ENCODE results near the gene SLIT3. TPM values are rescaled to one million over a fixed set of nuclear protein-coding genes. Genes with fewer than 3 reads are reported as not detected.
"Not testable (repeated sequence)": the region's sequence is repeated elsewhere in the genome, so short reads cannot be mapped to it uniquely, and the experiment has no call there.

The SLIT3 gene
- total RNA-seq, 2 experiments from 2014 or later = not detected

DNA sequence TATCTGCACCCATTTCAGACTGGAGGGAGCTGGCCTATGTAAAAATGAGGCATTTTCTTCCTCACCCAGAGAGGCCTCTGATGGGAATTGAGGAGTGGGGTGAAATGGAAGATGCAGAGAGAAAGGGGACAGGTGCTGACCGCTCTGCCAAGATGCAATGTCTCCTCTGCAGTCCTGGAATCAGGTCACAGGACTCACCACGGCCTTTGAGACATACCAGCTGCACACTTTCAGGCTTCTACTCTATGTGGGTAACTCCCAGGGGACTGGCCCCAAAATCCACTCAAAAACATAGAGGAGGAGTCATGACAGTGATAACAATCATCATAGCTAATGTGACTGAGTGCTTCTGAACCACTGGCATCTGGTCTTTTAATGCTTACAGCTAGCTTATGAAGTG is 558.6 kb downstream of the SLIT3 start:
- POLR2A ChIA-PET = not testable (repeated sequence)

GRCh38 chr5:168740811-168741213 is 560.1 kb downstream of the SLIT3 start:
- peaks cover 6% of the 10 kb centered on the region for H3K4me1 Mint-ChIP-seq
- peaks cover 4% of the 10 kb centered on the region for H3K9me3 Mint-ChIP-seq
- ChIA-PET POLR2A (no interaction called here), CTCF (no interaction called here)
- no peak overlapping the region for H3K4me3 Mint-ChIP-seq
- DNase-seq = no peak
- no peaks in the 10 kb centered on the region for H3K36me3 Mint-ChIP-seq (ENCODE audit: low read depth)
- H3K27ac Mint-ChIP-seq = no peak overlapping the region
- H3K27me3 Mint-ChIP-seq = peaks cover 5% of the 10 kb centered on the region

More for the DNA sequence above, 558.6 kb downstream of the SLIT3 start:
- H3K4me3 Mint-ChIP-seq; H3K27me3 Mint-ChIP-seq; H3K27ac Mint-ChIP-seq; DNase-seq; H3K36me3 Mint-ChIP-seq (ENCODE audit: low read depth); H3K4me1 Mint-ChIP-seq; CTCF ChIA-PET; H3K9me3 Mint-ChIP-seq: not testable (repeated sequence)

DNA sequence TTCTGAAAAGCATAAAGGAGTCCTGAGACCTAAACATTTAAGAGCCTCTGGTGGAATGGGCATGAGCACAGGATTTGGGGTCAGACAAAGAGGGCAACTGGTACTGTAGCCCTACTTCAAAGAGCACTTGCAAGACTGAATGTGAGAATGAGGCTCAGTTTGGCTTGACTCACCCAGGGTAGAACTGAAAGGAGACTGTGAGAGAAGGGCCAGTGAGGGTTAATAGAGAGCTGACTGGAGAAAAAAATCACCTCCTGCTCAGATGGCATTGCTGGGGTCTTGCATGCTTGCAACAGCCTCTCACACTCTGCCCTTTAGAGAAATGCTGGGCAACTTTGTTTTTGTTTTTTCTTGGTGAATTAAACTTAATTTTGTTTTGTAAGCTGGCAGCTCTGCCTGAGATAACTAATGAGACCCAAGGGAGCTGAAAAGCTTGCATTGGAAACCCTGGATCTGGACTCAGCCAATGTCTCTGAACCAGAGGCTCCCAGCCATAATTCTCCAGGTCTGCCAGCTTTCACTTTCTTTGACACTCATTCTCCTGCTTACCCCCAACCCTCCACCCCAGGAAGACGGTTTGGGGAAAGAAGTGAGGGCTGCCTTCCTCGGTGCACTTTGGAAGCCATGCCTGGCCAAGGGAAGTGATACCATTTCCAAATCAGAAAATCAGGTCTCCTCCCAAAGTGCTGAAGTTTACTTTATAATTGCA is 560.7 kb downstream of the SLIT3 start:
- POLR2A ChIA-PET = no interaction called here
- Mint-ChIP-seq H3K27ac (no peak overlapping the region), H3K27me3 (peaks cover 5% of the 10 kb centered on the region), H3K36me3 (ENCODE audit: low read depth) (no peaks in the 10 kb centered on the region), H3K9me3 (peaks cover 2% of the 10 kb centered on the region), H3K4me1 (peaks cover 4% of the 10 kb centered on the region), H3K4me3 (no peak overlapping the region)
- CTCF ChIA-PET = no interaction called here
- DNase-seq = no peak

- POLR2A ChIA-PET = no interaction called here
- no peaks in the 10 kb centered on the region for H3K36me3 Mint-ChIP-seq (ENCODE audit: low read depth)
- H3K27ac Mint-ChIP-seq = no peak overlapping the region
- DNase-seq = no peak
- CTCF ChIA-PET = no interaction called here
- peaks cover 4% of the 10 kb centered on the region for H3K4me1 Mint-ChIP-seq
- H3K4me3 Mint-ChIP-seq = no peak overlapping the region
- no peaks in the 10 kb centered on the region for H3K9me3 Mint-ChIP-seq
- H3K27me3 Mint-ChIP-seq = peaks cover 8% of the 10 kb centered on the region
Observed at GRCh38 chr5:168737066-168737465, 563.9 kb downstream of the SLIT3 start.

DNA sequence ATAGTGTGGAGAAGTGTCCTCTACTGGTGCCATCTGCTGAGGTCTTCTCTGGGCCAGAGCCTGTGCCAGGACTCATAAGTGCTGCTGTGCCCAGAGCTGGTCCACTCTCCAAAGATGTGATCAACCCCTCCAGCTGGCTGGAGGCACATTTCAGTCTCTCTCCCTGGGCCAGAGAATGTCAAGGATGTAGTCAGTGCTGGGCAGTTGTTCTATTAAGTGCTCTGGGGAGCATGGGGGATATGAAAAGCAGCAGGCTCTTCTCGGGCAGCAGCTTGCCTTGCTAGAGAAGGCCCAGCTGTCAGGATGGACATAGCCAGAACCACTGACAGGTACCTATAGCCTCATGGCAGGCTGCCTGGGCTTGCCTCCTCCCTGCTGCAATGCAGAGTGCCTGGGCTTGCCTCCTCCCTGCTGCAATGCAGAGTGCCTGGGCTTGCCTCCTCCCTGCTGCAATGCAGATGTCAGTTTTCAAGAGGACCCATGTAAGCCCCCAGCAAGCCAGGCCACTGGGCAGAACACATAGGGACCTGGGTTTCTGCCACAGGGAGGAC is 564.6 kb downstream of the SLIT3 start:
- Mint-ChIP-seq H3K9me3 (no peaks in the 10 kb centered on the region), H3K4me1 (peaks cover 4% of the 10 kb centered on the region), H3K27me3 (peaks cover 8% of the 10 kb centered on the region), H3K36me3 (ENCODE audit: low read depth) (no peaks in the 10 kb centered on the region), H3K4me3 (no peak overlapping the region), H3K27ac (no peak overlapping the region)
- ChIA-PET POLR2A (no interaction called here), CTCF (no interaction called here)
- DNase-seq = no peak

GRCh38 chr5:168734620-168735300 is 566.2 kb downstream of the SLIT3 start:
- Mint-ChIP-seq H3K27ac (no peak overlapping the region), H3K9me3 (peaks cover 4% of the 10 kb centered on the region), H3K36me3 (ENCODE audit: low read depth) (no peaks in the 10 kb centered on the region), H3K4me3 (no peak overlapping the region), H3K4me1 (peaks cover 4% of the 10 kb centered on the region), H3K27me3 (peaks cover 12% of the 10 kb centered on the region)
- POLR2A ChIA-PET = no interaction called here
- CTCF ChIA-PET = interaction anchor here (0.9 kb wide), 1 partner anchor 9 kb away, joined by 3 read pairs; no protein-coding TSS in a partner anchor
- no peak for DNase-seq

DNA sequence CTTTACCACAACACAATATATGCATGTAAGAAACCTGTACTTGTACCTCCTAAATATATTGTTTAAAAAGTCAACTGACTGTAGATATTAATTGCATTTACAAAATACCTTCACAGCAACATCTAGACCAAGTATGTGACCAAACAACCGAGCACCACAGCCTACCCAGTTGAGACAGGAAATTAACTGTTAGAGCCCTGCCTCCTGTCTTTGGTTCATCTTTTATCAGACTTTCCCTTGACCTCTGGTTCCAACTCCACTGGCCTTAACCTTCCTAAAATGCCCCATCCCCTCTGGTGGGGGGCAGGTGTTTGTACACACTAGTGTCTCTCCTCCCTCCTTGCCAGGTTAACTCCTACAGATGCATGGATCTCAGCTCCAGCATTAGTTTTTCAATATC is 566.8 kb downstream of the SLIT3 start:
- no peak for DNase-seq
- CTCF ChIA-PET = no interaction called here
- H3K36me3 Mint-ChIP-seq (ENCODE audit: low read depth) = no peaks in the 10 kb centered on the region
- peaks cover 4% of the 10 kb centered on the region for H3K4me1 Mint-ChIP-seq
- H3K9me3 Mint-ChIP-seq = peaks cover 4% of the 10 kb centered on the region
- H3K27ac Mint-ChIP-seq = no peak overlapping the region
- H3K27me3 Mint-ChIP-seq = peaks cover 12% of the 10 kb centered on the region
- POLR2A ChIA-PET = no interaction called here
- no peak overlapping the region for H3K4me3 Mint-ChIP-seq

GRCh38 chr5:168728546-168729211 is 572.3 kb downstream of the SLIT3 start:
- H3K4me1 Mint-ChIP-seq = no peaks in the 10 kb centered on the region
- DNase-seq = no peak
- H3K4me3 Mint-ChIP-seq = no peak overlapping the region
- peaks cover 21% of the 10 kb centered on the region for H3K9me3 Mint-ChIP-seq
- ChIA-PET CTCF (no interaction called here), POLR2A (no interaction called here)
- H3K27me3 Mint-ChIP-seq = peaks cover 12% of the 10 kb centered on the region
- H3K36me3 Mint-ChIP-seq (ENCODE audit: low read depth) = no peaks in the 10 kb centered on the region
- no peak overlapping the region for H3K27ac Mint-ChIP-seq

DNA sequence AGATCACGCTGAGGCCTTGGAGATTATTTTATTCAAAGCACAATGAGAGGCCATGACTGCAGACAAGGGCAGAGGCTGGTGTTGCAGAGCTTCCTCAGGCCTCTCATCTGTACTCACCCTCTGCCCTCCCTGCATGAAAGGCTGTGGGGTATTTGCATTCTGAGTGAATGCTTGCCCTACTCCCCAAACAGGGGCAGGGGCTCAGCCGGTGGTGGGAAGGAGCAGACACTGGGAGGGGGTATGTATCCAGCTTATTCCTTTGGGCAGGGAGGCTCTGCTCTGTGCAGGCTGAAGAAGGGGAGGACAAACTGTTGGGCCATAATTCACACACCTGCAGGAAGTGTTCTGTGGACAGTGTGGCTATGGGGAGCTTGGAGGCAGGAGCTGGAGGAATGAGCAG is 573.4 kb downstream of the SLIT3 start:
- no peaks in the 10 kb centered on the region for H3K4me1 Mint-ChIP-seq
- H3K4me3 Mint-ChIP-seq = no peak overlapping the region
- peaks cover 10% of the 10 kb centered on the region for H3K27me3 Mint-ChIP-seq
- H3K27ac Mint-ChIP-seq = no peak overlapping the region
- DNase-seq = no peak
- H3K9me3 Mint-ChIP-seq = peaks cover 21% of the 10 kb centered on the region
- CTCF ChIA-PET = no interaction called here
- H3K36me3 Mint-ChIP-seq (ENCODE audit: low read depth) = no peaks in the 10 kb centered on the region
- POLR2A ChIA-PET = no interaction called here

- peaks cover 10% of the 10 kb centered on the region for H3K27me3 Mint-ChIP-seq
- H3K27ac Mint-ChIP-seq = no peak overlapping the region
- no peak overlapping the region for H3K4me3 Mint-ChIP-seq
- DNase-seq = no peak
- CTCF ChIA-PET = no interaction called here
- H3K4me1 Mint-ChIP-seq = no peaks in the 10 kb centered on the region
- POLR2A ChIA-PET = no interaction called here
- peaks cover 21% of the 10 kb centered on the region for H3K9me3 Mint-ChIP-seq
- no peaks in the 10 kb centered on the region for H3K36me3 Mint-ChIP-seq (ENCODE audit: low read depth)
Observed at GRCh38 chr5:168726342-168726741, 574.6 kb downstream of the SLIT3 start.

GRCh38 chr5:168724227-168724626 is 576.7 kb downstream of the SLIT3 start:
- peaks cover 17% of the 10 kb centered on the region for H3K9me3 Mint-ChIP-seq
- H3K4me1 Mint-ChIP-seq = no peaks in the 10 kb centered on the region
- no peak for DNase-seq
- CTCF ChIA-PET = no interaction called here
- no peaks in the 10 kb centered on the region for H3K36me3 Mint-ChIP-seq (ENCODE audit: low read depth)
- H3K27me3 Mint-ChIP-seq = peaks cover 6% of the 10 kb centered on the region
- POLR2A ChIA-PET = no interaction called here
- H3K4me3 Mint-ChIP-seq = no peak overlapping the region
- H3K27ac Mint-ChIP-seq = no peak overlapping the region

GRCh38 chr5:168723037-168723436 is 577.9 kb downstream of the SLIT3 start:
- no peak for DNase-seq
- ChIA-PET CTCF (no interaction called here), POLR2A (no interaction called here)
- peaks cover 5% of the 10 kb centered on the region for H3K27me3 Mint-ChIP-seq
- H3K9me3 Mint-ChIP-seq = peaks cover 14% of the 10 kb centered on the region
- H3K27ac Mint-ChIP-seq = no peak overlapping the region
- no peak overlapping the region for H3K4me3 Mint-ChIP-seq
- H3K36me3 Mint-ChIP-seq (ENCODE audit: low read depth) = no peaks in the 10 kb centered on the region
- H3K4me1 Mint-ChIP-seq = no peaks in the 10 kb centered on the region

- Mint-ChIP-seq H3K27me3 (peaks cover 3% of the 10 kb centered on the region), H3K9me3 (peaks cover 5% of the 10 kb centered on the region), H3K36me3 (ENCODE audit: low read depth) (no peaks in the 10 kb centered on the region), H3K4me1 (no peaks in the 10 kb centered on the region), H3K27ac (no peak overlapping the region), H3K4me3 (no peak overlapping the region)
- ChIA-PET POLR2A (no interaction called here), CTCF (interaction anchor here (1.3 kb wide), 1 partner anchor 42 kb away, joined by 3 read pairs; no protein-coding TSS in a partner anchor)
- no peak for DNase-seq
Observed at GRCh38 chr5:168721966-168722365, 579.0 kb downstream of the SLIT3 start.
